Transverse colon (tissue), 4 donors: ENCODE measurements around the gene TRIP11. TPM values are rescaled to one million over a fixed set of nuclear protein-coding genes. Genes with fewer than 3 reads are reported as not detected.

Experiments
- DNase-seq: peaks from one replicate; pipeline ENCODE4 v3.0.0-alpha.2; 2019
- H3K27ac ChIP-seq, 4 donors: fragments of 200-600 bp; sonication (generic); 2 replicates each; pipeline ENCODE4 v1.5.1; 2016 to 2018; ENCODE audit warnings: inconsistent platforms in 4 of 4
- H3K27me3 ChIP-seq: fragments of 200-600 bp; sonication (generic); 2 replicates; pipeline ENCODE4 v1.5.1; 2017; ENCODE audit warnings: inconsistent platforms
- H3K36me3 ChIP-seq, 4 donors: fragments of 200-600 bp; sonication (generic); 2 replicates each; pipeline ENCODE4 v1.5.1; 2017 to 2019; ENCODE audit warnings: inconsistent platforms in 4 of 4
- H3K4me1 ChIP-seq, 4 donors: fragments of 200-600 bp; sonication (generic); 2 replicates each; pipeline ENCODE4 v1.5.1; 2017 to 2020; ENCODE audit warnings: inconsistent platforms in 4 of 4
- H3K4me3 ChIP-seq, 4 donors: fragments of 200-600 bp; sonication (generic); 1 replicate in 1 of 4; 2 replicates in 3 of 4; pipeline versions ENCODE4 v1.5.1 to v1.6.1; 2017 to 2019; ENCODE audit warnings: inconsistent platforms in 4 of 4
- H3K9me3 ChIP-seq, 2 donors: fragments of 200-600 bp; sonication (generic); 2 replicates each; pipeline ENCODE4 v1.5.1; 2017 to 2019; ENCODE audit warnings: inconsistent platforms in 2 of 2
- CTCF ChIP-seq, 5 experiments: fragments of 200-600 bp in 3 of 5; fragments of 450-650 bp in 2 of 5; sonication (generic) in 3 of 5; IDR thresholded peaks; 1 replicate in 2 of 5; 2 replicates in 3 of 5; pipeline ENCODE4 v1.5.1; 2016 to 2017; ENCODE audit warnings: antibody characterized with exemption in 5 of 5, inconsistent platforms in 3 of 5, mild to moderate bottlenecking in 2 of 5, moderate library complexity in 1 of 5
- EP300 ChIP-seq: sonication (generic); formaldehyde crosslinking; IDR thresholded peaks from one replicate; pipeline ENCODE4 v1.6.1; 2017; ENCODE audit warnings: antibody characterized with exemption, low read depth
- POLR2A ChIP-seq: fragments of 450-650 bp; IDR thresholded peaks from one replicate; pipeline ENCODE4 v1.6.1; 2016; ENCODE audit warnings: antibody characterized with exemption, mild to moderate bottlenecking, moderate library complexity
- POLR2AphosphoS5 ChIP-seq, 3 donors: sonication (generic); formaldehyde crosslinking; IDR thresholded peaks; one replicate each; pipeline ENCODE4 v1.6.1; 2016; ENCODE audit warnings: antibody characterized with exemption in 3 of 3
- WGBS, 2 donors: methylation state at CpG; one replicate each; pipeline ENCODE4 v1.1.5; 2018; ENCODE audit warnings: low coverage in 1 of 2; 5-methylcytosine and 5-hydroxymethylcytosine counted together
- in situ Hi-C, 4 donors: fragments of 200-750 bp; cut with MboI; loops; one replicate each; pipeline versions ENCODE4 v1.15.0 to v1.15.1; 2017; ENCODE audit warnings: low sequenced_read_pairs in 3 of 4, low pct_ligation_motif_present in 1 of 4, low pct_unique_long_range_greater_than_20kb in 1 of 4
- intact Hi-C: fragments of 100-400 bp; cut with DNase I; formaldehyde crosslinking; loops from one replicate; pipeline ENCODE4 v1.15.1; 2023; ENCODE audit warnings: low total_unique reads
- total RNA-seq, 4 donors: library from RNA; depleted of rRNA; stranded (reverse); fragments of >200 nt; gene quantifications; one replicate each; pipeline ENCODE4 v1.1.0, GENCODE V29; 2016

Gene TRIP11
- total RNA-seq, 4 donors from 2014 or later = 14.2 to 45.6 (median 34.1) TPM

DNA sequence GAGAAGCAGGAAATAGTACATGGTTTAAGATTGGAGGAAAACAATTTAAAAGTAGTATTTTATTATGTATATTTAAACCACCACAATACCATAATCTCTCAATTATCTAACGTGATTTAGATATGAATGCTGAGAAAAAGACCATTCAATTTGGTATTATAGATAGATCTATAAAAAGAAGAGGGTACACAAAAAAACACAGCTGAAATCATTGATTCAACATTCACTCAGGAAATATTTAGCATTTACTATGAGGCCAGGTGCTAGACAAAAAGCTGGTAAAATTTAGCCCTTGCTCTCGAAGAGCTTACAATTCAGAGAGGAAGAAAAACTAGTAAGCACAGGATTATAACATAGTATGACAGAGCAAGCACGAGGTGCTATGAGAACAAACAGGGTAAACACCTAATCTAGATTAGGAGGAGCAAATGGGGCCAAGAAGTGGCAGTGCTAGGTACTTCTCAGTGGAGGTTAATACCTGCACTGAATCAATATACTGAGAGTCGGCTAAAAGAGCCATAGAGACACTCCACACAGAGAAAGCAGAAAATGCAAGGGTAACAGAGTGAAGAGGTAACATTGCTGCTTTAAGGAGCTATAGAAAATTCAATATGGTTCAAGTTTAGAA, 27.6 kb downstream of the TRIP11 start:
- Histone ChIP-seq H3K36me3 (peaks cover 0 to 63% (median 24%) of the 10 kb centered on the region in 4 donors), H3K27ac (no peak overlapping the region), H3K4me1 (no peaks in the 10 kb centered on the region), H3K9me3 (no peaks in the 10 kb centered on the region), H3K4me3 (no peak overlapping the region), H3K27me3 (no peaks in the 10 kb centered on the region)
- intact Hi-C loops = no loop called here
- no peak for DNase-seq
- in situ Hi-C loops = no loop called here
- TF ChIP-seq POLR2AphosphoS5 (IDR thresholded peaks at IDR 0.05) (no peak), CTCF (IDR thresholded peaks at IDR 0.05) (no peak), EP300 (no peak), POLR2A (no peak)
- WGBS, 2 donors = 60 to 71% methylated on average over 2 to 4 of the region's 4 CpGs

DNA sequence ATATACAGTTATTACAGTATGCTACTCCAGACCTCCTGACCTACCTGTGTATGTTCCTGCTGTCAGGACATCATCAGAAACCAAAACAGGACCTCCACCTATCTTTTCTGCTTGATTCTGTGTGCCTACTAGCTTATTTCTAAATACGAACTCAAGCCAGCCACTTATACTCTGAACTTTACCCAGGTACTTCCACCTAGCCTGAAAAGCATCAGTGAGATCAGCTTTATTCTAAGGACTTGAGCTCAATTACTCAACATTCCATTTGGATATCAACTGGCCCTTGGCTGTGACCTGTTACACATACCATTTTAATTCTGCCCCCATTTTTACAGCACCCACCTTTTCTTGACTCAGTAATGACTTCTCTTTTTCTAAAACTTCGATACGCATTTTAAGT, 29.2 kb downstream of the TRIP11 start:
- 96 to 97% methylated on average over 3 of the region's 3 CpGs for WGBS, 2 donors
- intact Hi-C loops (no loop called here), in situ Hi-C loops (no loop called here)
- H3K4me1 ChIP-seq = no peaks in the 10 kb centered on the region
- TF ChIP-seq POLR2A (no peak), EP300 (no peak), POLR2AphosphoS5 (IDR thresholded peaks at IDR 0.05) (no peak), CTCF (IDR thresholded peaks at IDR 0.05) (no peak)
- DNase-seq = no peak
- H3K27me3 ChIP-seq = no peaks in the 10 kb centered on the region
- H3K27ac ChIP-seq = no peak overlapping the region
- H3K9me3 ChIP-seq = no peaks in the 10 kb centered on the region
- no peak overlapping the region for H3K4me3 ChIP-seq
- peaks cover 0 to 64% (median 25%) of the 10 kb centered on the region in 4 donors for H3K36me3 ChIP-seq

DNA sequence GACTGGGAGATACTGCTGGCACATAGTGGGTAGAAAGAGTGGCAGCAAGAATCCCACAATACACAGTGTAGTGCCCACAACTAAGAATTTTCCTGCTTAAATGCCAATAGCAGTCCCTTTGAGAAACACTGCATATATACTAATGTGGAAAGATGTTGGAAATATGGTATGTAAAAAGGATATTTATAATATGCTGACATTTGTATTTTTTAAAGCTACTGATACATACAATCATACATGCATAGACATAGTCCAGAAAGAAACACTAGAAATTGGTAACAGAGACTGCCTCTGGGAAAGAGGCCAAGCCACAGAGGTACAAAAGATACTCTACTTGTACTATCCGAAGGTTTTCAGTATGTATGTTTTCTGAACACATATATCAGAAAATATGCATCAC, 30.3 kb downstream of the TRIP11 start:
- in situ Hi-C loops (no loop called here), intact Hi-C loops (no loop called here)
- 71 to 88% methylated on average over 1 of the region's 1 CpG for WGBS, 2 donors
- no peaks in the 10 kb centered on the region for H3K27me3 ChIP-seq
- H3K4me3 ChIP-seq = no peak overlapping the region
- no peaks in the 10 kb centered on the region for H3K9me3 ChIP-seq
- no peaks in the 10 kb centered on the region for H3K4me1 ChIP-seq
- peaks cover 0 to 66% (median 25%) of the 10 kb centered on the region in 4 donors for H3K36me3 ChIP-seq
- TF ChIP-seq POLR2AphosphoS5 (IDR thresholded peaks at IDR 0.05) = no peak
- TF ChIP-seq POLR2A = no peak
- no peak for TF ChIP-seq CTCF (IDR thresholded peaks at IDR 0.05)
- no peak for TF ChIP-seq EP300
- no peak overlapping the region for H3K27ac ChIP-seq
- no peak for DNase-seq

GRCh38 chr14:92005019-92005418, 34.8 kb downstream of the TRIP11 start:
- DNase-seq = no peak
- Histone ChIP-seq H3K27ac (no peak overlapping the region), H3K36me3 (peaks cover 0 to 50% (median 16%) of the 10 kb centered on the region in 4 donors), H3K4me1 (no peaks in the 10 kb centered on the region), H3K4me3 (no peak overlapping the region), H3K9me3 (no peaks in the 10 kb centered on the region), H3K27me3 (no peaks in the 10 kb centered on the region)
- in situ Hi-C loops = no loop called here
- TF ChIP-seq POLR2A = no peak
- TF ChIP-seq CTCF (IDR thresholded peaks at IDR 0.05) = no peak
- no peak for TF ChIP-seq POLR2AphosphoS5 (IDR thresholded peaks at IDR 0.05)
- no peak for TF ChIP-seq EP300
- intact Hi-C loops = no loop called here
- 96% methylated on average over 5 of the region's 5 CpGs for WGBS, 2 donors
